Activated B cell treated with CpG ODN at 0.5 μM for 24 hours (primary cell): ENCODE data around the gene PRLH. TPM values are rescaled to one million over a fixed set of nuclear protein-coding genes. Genes with fewer than 3 reads are reported as not detected.

Experiments
- ATAC-seq: fragments of 200-7000 bp; cut with Tn5 transposase; one replicate; pipeline ENCODE4 v1.10.0; 2021; ENCODE audit warnings: low read depth, mild to moderate bottlenecking, moderate library complexity
- CTCF ChIA-PET: fragments of 350-600 bp; sonication (Branson Sonifier 250); formaldehyde crosslinking; loops from one replicate; lab custom pipeline; 2021; ENCODE audit warnings: antibody characterized with exemption; lab: Charles Lee
- POLR2A ChIA-PET: fragments of 350-600 bp; sonication (Branson Sonifier 250); formaldehyde crosslinking; loops from one replicate; lab custom pipeline; 2021; ENCODE audit warnings: antibody characterized with exemption; lab: Charles Lee
- DNase-seq: peaks from one replicate; pipeline ENCODE4 v3.0.0; 2022
- H3K27ac Mint-ChIP-seq: one replicate; pipeline ENCODE4 v1.8.0; 2020; ENCODE audit warnings: mixed read lengths
- H3K27me3 Mint-ChIP-seq: one replicate; pipeline ENCODE4 v1.8.0; 2021; ENCODE audit warnings: mixed read lengths
- H3K36me3 Mint-ChIP-seq: one replicate; pipeline ENCODE4 v1.8.0; 2021; ENCODE audit warnings: low read depth, mixed read lengths
- H3K4me1 Mint-ChIP-seq: one replicate; pipeline ENCODE4 v1.8.0; 2021; ENCODE audit warnings: mixed read lengths
- H3K4me3 Mint-ChIP-seq: one replicate; pipeline ENCODE4 v1.8.0; 2020; ENCODE audit warnings: mild to moderate bottlenecking, mixed read lengths
- H3K9me3 Mint-ChIP-seq: one replicate; pipeline ENCODE4 v1.8.0; 2020; ENCODE audit warnings: mixed read lengths
- CTCF ChIP-seq: fragments of 200-600 bp; IDR thresholded peaks from one replicate; pipeline ENCODE4 v1.8.0; 2022; ENCODE audit warnings: antibody characterized with exemption, mild to moderate bottlenecking
- intact Hi-C: fragments of 100-400 bp; cut with micrococcal nuclease; formaldehyde crosslinking; loops from one replicate; pipeline ENCODE4 v1.15.1; 2024
- total RNA-seq: library from RNA; stranded (reverse); gene quantifications from 2 replicates; pipeline ENCODE4 v1.2.3, GENCODE V29; 2022

Gene PRLH
- total RNA-seq, 1 donor from 2014 or later = not detected

DNA sequence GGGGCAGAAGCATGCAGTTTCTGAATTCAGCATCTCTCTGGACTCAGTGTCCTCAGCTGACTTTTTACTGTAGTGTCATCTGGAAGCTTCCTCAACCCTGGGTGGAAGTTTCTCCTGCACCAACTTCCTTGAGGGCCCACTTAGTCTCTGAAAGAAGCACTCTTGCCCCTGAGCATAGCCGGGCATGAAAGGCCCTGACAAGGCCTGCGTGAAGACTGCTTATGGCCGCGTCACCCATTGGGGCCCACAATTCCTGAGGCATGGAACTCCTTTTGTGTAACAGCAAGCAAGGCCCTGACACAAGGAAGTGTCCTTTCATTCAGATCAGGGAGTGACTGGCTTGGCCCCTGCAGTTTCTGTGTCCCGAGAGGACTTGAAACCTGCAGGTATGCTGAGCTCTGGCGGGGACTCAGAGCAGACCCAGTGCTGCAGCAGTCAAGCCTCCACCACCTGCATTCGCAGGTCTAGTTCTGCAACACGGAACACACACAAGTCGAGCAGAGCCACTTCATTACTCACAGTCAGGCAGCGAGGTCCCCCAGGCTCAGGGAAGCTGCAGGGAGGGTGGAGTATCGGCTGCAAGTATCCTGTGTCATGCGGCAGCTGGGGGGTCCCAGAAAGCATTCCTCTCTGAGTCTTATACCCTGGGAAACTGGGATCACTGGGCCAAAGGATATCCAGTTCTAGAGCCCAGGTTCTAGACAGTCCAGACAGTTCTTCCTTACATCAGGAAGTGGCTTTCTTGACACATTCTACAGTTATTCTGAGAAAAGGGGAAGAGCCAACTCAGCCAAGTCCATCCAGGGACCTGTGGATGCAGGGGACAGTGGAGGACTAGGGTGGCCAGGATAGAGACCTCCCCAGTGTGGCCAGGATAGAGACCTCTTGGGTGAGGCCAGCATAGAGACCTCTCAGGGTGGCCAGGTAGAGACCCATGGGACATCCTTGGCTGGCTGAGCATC, 35.6 kb upstream of the PRLH start:
- ChIA-PET CTCF (interaction anchor here (0.6 kb wide), 1 partner anchor 188 kb away, joined by 3 read pairs; no protein-coding TSS in a partner anchor), POLR2A (no interaction called here)
- Mint-ChIP-seq H3K27me3 (no peaks in the 10 kb centered on the region), H3K27ac (no peak overlapping the region), H3K4me1 (peaks cover 6% of the 10 kb centered on the region), H3K4me3 (no peak overlapping the region), H3K36me3 (no peaks in the 10 kb centered on the region), H3K9me3 (no peaks in the 10 kb centered on the region)
- DNase-seq (no peak), ATAC-seq (no peak)
- no peak for TF ChIP-seq CTCF
- intact Hi-C loops = no loop called here

DNA sequence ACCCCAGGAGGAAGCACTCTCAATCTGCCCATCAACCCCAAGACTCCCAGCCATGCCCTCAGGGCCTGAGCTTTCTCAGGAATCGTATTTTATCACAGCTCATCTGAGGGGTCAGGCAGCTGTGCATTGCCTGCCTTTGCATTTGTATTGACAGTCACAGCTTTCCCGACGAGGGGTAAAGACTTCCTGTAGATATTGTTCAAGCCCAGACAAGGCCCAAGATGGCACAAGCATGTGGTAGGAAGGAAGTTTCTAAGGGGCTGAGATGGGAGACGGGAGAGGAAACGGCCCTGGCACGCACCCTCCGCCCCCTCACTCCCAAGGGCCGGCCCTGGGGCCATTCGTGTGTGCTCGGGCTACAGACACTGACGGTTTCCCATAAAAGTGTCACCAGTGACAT, 34.2 kb upstream of the PRLH start:
- intact Hi-C loops = no loop called here
- H3K27ac Mint-ChIP-seq = no peak overlapping the region
- DNase-seq (no peak), ATAC-seq (no peak)
- H3K4me3 Mint-ChIP-seq = no peak overlapping the region
- no peaks in the 10 kb centered on the region for H3K36me3 Mint-ChIP-seq
- H3K9me3 Mint-ChIP-seq = no peaks in the 10 kb centered on the region
- TF ChIP-seq CTCF = no peak
- CTCF ChIA-PET = no interaction called here
- H3K4me1 Mint-ChIP-seq = peaks cover 6% of the 10 kb centered on the region
- POLR2A ChIA-PET = no interaction called here
- H3K27me3 Mint-ChIP-seq = peaks cover 2% of the 10 kb centered on the region

DNA sequence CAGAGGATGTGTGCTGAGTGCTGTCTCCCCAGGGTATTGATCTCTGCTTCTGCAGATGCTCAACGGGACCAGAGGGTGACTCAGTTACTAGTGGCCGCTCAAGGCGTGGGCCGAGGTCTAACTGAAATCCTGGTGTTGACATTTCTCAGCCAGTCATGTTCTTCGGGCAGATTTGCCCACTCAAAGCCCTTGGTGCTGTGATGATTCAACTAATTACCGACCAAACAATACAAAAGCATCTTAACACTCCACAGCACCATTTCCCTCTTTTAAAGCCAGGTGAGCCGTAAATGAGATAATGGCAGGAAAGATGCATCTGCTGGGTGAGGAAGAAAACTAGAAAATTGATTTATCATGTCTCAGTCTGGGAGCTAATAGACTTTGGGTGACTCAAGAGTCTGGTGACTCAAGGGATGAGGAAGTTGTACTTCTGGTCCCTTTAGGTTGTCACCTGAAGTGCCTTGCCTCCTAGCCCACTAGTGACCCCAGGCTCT, 32.7 kb upstream of the PRLH start:
- TF ChIP-seq CTCF = no peak
- POLR2A ChIA-PET = no interaction called here
- H3K4me1 Mint-ChIP-seq = peaks cover 6% of the 10 kb centered on the region
- H3K4me3 Mint-ChIP-seq = no peak overlapping the region
- intact Hi-C loops = no loop called here
- CTCF ChIA-PET = no interaction called here
- no peaks in the 10 kb centered on the region for H3K36me3 Mint-ChIP-seq
- H3K27ac Mint-ChIP-seq = no peak overlapping the region
- no peak for DNase-seq
- peaks cover 8% of the 10 kb centered on the region for H3K27me3 Mint-ChIP-seq
- no peaks in the 10 kb centered on the region for H3K9me3 Mint-ChIP-seq
- no peak for ATAC-seq

DNA sequence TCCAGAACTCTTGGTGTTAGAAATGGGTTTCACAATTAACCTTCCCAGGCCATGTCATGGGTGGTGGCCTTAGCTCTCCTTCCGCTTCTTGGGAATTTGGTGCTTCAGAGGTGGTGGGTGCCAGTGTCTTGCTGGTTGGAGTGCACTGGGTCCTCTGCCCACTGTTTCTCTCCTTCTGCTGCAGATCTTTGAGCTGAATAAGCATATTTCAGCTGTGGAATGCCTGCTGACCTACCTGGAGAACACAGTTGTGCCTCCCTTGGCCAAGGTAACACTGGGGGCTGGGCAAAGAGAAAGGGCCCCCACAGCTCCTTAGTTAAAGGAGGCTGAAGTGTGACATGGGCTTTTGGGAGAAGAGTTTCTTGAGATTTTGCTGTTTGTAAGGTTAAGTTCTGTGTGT, 32.0 kb upstream of the PRLH start:
- TF ChIP-seq CTCF = no peak
- H3K27me3 Mint-ChIP-seq = peaks cover 8% of the 10 kb centered on the region
- CTCF ChIA-PET = interaction anchor here (1.4 kb wide), 1 partner anchor 21 kb away, joined by 4 read pairs; no protein-coding TSS in a partner anchor
- intact Hi-C loops = no loop called here
- POLR2A ChIA-PET = no interaction called here
- ATAC-seq (no peak), DNase-seq (no peak)
- H3K4me3 Mint-ChIP-seq = no peak overlapping the region
- H3K4me1 Mint-ChIP-seq = peaks cover 3% of the 10 kb centered on the region
- no peak overlapping the region for H3K27ac Mint-ChIP-seq
- H3K9me3 Mint-ChIP-seq = no peaks in the 10 kb centered on the region
- H3K36me3 Mint-ChIP-seq = no peaks in the 10 kb centered on the region

DNA sequence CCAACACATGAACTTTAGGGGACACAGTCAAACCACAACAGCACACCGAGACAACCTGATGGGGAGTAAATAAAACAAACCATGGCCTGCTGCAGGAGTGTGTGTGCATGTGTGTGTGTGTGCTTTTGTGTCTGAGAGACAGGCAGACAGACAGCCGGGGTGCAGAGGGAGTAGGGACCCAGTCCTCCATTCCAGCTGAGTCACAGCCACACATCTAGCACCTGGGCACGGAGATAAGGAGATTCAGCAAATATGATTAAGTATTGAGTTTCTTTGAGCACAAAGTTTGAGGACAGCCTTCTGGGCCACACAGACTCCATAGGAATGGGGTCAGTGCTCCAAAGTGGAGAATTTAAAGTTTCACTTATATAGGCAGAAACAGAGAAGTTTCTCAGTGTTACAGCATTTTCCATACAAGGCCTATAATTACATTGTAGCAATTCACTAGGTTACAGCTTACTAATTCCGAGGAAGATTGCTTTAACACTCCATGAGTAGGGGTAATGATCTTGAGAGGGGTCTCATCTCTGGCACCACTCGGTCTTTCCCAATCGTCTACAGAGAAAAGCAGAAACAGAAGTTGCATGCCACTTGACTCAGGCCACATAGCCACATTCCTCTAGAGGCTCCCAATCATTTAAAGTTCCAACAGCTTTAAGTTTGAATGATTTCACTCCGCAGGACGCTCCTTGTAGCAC, 30.8 kb upstream of the PRLH start:
- no peak overlapping the region for H3K27ac Mint-ChIP-seq
- DNase-seq = no peak
- H3K4me3 Mint-ChIP-seq = no peak overlapping the region
- ChIA-PET POLR2A (no interaction called here), CTCF (interaction anchor here (0.8 to 1.4 kb wide), 2 partner anchors 23 to 36 kb away, joined by 3 to 4 read pairs; no protein-coding TSS in a partner anchor)
- peaks cover 10% of the 10 kb centered on the region for H3K27me3 Mint-ChIP-seq
- ATAC-seq = no peak
- TF ChIP-seq CTCF = no peak
- intact Hi-C loops = no loop called here
- no peaks in the 10 kb centered on the region for H3K4me1 Mint-ChIP-seq
- H3K9me3 Mint-ChIP-seq = no peaks in the 10 kb centered on the region
- no peaks in the 10 kb centered on the region for H3K36me3 Mint-ChIP-seq
